HG03575 (cell line): ENCODE measurements around the gene SAMSN1.
A peak's percentile ranks its signal among the peaks of the same experiment; 100 is the strongest.

Experiments used
- ATAC-seq: cut with Tn5 transposase; IDR thresholded peaks from one replicate; pipeline ENCODE4 v1.9.1; 2021; ENCODE audit not compliant: unreplicated experiment, insufficient number of reproducible peaks, low FRiP score; ENCODE audit errors: extremely low read depth

SAMSN1 gene

GRCh38 chr21:14454016-14455009 lies 91.8 kb downstream of the SAMSN1 start:
- peak; percentile 77 for ATAC-seq

- peak; percentile 56 for ATAC-seq
Observed at GRCh38 chr21:14453339-14454015, 92.6 kb downstream of the SAMSN1 start.

- no peak for ATAC-seq
Observed at GRCh38 chr21:14452727-14453241, 93.3 kb downstream of the SAMSN1 start.

- ATAC-seq, result no peak
Observed at GRCh38 chr21:14452031-14452726, 93.9 kb downstream of the SAMSN1 start.

GRCh38 chr21:14451546-14451945 lies 94.6 kb downstream of the SAMSN1 start:
- no peak for ATAC-seq

- no peak for ATAC-seq
Observed at GRCh38 chr21:14448784-14449183, 97.3 kb downstream of the SAMSN1 start.

- ATAC-seq, result no peak
Observed at GRCh38 chr21:14438211-14438610, 107.9 kb downstream of the SAMSN1 start.

- no peak for ATAC-seq
Observed at GRCh38 chr21:14435423-14435822, 110.7 kb downstream of the SAMSN1 start.
